OCI-LY3 (cell line): ENCODE measurements around the gene FRMD3.

Experiments
- EZH2phosphoT487 ChIP-seq: fragments of 200-600 bp; shearing (Covaris generic); IDR thresholded peaks from 2 replicates; pipeline ENCODE4 v1.6.1; 2018; ENCODE audit warnings: antibody characterized with exemption, mixed run types, low read depth
- TF ChIP-seq, protein P1 (sequence below): fragments of 200-600, 300-600 bp; sonication (generic); IDR thresholded peaks from 2 replicates; pipeline ENCODE4 v1.5.1; 2014; ENCODE audit warnings: antibody characterized with exemption, low read length, low read depth

DNA sequence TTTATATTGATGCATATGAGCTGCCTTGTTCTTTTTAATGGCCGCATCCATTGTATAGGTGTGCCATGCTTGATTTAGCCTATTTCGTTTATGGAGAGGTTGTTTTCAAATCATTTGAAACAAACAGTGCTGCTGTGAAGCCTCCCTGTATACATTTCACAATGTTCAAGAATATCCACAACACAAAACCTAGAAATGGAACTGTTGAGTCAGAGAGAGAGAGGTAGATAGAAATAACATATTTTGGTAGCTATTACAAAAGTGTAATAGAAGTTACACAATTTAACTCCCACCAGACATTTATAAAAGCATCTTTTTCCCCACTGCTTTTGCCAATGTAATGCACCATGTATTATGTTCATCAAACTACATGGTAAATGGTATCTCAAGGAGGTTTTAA is 82.0 kb downstream of the FRMD3 start:
- TF ChIP-seq, protein P1, sequence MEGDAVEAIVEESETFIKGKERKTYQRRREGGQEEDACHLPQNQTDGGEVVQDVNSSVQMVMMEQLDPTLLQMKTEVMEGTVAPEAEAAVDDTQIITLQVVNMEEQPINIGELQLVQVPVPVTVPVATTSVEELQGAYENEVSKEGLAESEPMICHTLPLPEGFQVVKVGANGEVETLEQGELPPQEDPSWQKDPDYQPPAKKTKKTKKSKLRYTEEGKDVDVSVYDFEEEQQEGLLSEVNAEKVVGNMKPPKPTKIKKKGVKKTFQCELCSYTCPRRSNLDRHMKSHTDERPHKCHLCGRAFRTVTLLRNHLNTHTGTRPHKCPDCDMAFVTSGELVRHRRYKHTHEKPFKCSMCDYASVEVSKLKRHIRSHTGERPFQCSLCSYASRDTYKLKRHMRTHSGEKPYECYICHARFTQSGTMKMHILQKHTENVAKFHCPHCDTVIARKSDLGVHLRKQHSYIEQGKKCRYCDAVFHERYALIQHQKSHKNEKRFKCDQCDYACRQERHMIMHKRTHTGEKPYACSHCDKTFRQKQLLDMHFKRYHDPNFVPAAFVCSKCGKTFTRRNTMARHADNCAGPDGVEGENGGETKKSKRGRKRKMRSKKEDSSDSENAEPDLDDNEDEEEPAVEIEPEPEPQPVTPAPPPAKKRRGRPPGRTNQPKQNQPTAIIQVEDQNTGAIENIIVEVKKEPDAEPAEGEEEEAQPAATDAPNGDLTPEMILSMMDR: no peak
- no peak for TF ChIP-seq EZH2phosphoT487
